Muscle layer of colon (tissue), 2 donors: Measurements from ENCODE around the gene EPHB6.

Experiments used
- H3K27ac ChIP-seq: one replicate; pipeline ENCODE4 v1.7.0; 2013; ENCODE audit warnings: low read depth, mild to moderate bottlenecking, low read length, moderate library complexity
- H3K27me3 ChIP-seq, 2 donors: one replicate each; pipeline ENCODE4 v1.7.0; 2013; ENCODE audit warnings: low read length in 2 of 2, mild to moderate bottlenecking in 2 of 2; ENCODE audit not compliant: insufficient read depth in 2 of 2, control insufficient read depth in 1 of 2
- H3K36me3 ChIP-seq: one replicate; pipeline ENCODE4 v1.7.0; 2013; ENCODE audit warnings: mild to moderate bottlenecking, low read length; ENCODE audit not compliant: insufficient read depth
- H3K4me1 ChIP-seq: one replicate; pipeline ENCODE4 v1.7.0; 2013; ENCODE audit warnings: mild to moderate bottlenecking, low read length; ENCODE audit not compliant: insufficient read depth
- H3K4me3 ChIP-seq, 2 donors: one replicate each; pipeline ENCODE4 v1.7.0; 2013; ENCODE audit warnings: low read length in 2 of 2, low read depth in 1 of 2, mild to moderate bottlenecking in 1 of 2, moderate library complexity in 1 of 2
- H3K9ac ChIP-seq: one replicate; pipeline ENCODE4 v1.7.0; 2013; ENCODE audit warnings: low read length
- H3K9me3 ChIP-seq: one replicate; pipeline ENCODE4 v1.7.0; 2013; ENCODE audit warnings: mild to moderate bottlenecking, low read length
- donor health status: abdominal sarcoma.
- donor health status: Adenocarcinoma of cecum.

The EPHB6 gene

DNA sequence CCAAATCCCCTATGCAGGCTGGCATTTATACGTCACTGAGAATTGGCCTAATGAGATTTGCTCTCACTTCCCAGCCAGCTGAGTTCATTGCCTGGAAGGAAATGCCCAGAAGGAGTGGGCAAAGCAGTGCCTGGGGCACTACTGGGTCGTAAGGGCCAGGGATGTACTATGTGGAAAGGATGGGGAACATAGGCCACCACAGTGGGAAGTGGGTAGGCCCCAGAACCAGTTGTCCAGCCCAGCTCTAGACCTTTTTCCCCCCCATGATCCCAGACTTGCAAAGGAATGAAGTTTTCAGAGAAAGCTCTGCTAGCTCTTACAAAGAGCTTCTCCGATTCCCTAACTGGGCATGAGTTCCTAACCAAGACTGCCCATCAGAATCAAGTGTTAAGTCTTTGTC is 64.8 kb downstream of the EPHB6 start:
- no peaks in the 10 kb centered on the region for H3K4me1 ChIP-seq
- H3K27me3 ChIP-seq: peaks cover 0 to 4% of the 10 kb centered on the region in 2 donors
- H3K36me3 ChIP-seq: no peaks in the 10 kb centered on the region
- H3K9ac ChIP-seq: no peak overlapping the region
- no peaks in the 10 kb centered on the region for H3K9me3 ChIP-seq
- no peak overlapping the region for H3K4me3 ChIP-seq
- H3K27ac ChIP-seq: no peak overlapping the region
